Myocyte (in vitro differentiated cells): ENCODE results near the gene TRIM14. TPM values are rescaled to one million over a fixed set of nuclear protein-coding genes. Genes with fewer than 3 reads are reported as not detected.
A peak's percentile ranks its signal among the peaks of the same experiment; 100 is the strongest.
"Not testable (repeated sequence)": the region's sequence is repeated elsewhere in the genome, so short reads cannot be mapped to it uniquely, and the experiment has no call there.

Experiments
- DNase-seq: peaks from one replicate; pipeline ENCODE4 v3.0.0-alpha.2; 2012; ENCODE audit warnings: low read depth
- total RNA-seq: library from RNA; depleted of rRNA; stranded (reverse); fragments of >200 nt; gene quantifications from 2 replicates; pipeline ENCODE4 v1.2.3, GENCODE V29; 2014

The TRIM14 gene
- total RNA-seq, 1 donor from 2014 or later: 4.6 TPM

DNA sequence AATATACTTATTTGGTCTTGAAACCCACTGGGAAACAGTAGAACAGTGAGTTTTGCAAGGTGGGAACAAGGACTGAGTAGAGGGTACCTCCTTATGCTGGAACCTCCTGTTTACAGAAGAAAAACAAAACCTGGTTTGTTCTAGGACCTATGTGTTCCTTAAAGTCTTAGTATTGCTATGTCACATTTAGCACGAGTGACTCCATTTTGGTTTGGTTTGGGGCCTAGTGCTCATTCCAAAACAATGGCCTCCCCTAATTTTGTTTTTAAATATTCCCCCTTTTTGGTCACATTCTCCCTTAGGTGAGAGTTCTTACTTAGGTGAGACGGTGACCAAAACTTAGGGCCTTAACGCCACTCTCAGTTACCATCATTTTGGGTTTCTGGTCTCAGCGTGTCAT lies 68.7 kb downstream of the TRIM14 start:
- no peak for DNase-seq

DNA sequence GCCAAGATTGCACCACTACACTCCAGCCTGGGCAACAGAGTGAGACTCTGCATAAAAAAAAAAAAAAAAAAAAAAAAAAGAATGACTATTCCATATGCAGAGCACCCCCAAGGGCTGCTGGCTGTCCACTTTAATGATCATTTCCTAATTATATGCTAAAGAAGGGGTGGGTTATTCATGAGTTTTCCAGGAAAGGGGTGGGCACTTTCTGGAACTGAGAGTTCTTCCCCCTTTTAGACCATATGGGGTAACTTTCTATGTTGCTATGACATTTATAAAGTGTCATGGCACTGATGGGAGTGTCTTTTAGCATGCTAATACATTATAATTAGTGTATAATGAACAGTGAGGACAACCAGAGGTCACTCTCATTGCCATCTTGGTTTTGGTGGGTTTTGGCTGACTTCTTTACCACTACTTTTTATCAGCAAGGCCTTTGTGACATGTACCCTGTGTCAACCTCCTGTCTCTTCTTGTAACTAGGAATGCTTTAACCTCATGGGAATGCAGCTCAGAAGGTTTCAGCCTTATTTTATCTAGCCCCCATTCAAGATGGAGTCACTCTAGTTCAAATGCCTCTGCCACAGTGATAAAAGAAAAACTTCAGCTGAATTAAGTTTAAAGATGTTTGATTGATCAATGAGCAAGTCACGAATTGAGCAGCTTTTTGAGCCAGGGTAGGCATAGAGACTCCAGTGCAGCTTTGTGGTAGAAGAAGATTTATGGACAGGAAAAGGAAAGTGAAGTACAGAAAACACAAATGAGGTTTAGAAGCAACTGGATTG lies 69.5 kb downstream of the TRIM14 start:
- no peak for DNase-seq

DNA sequence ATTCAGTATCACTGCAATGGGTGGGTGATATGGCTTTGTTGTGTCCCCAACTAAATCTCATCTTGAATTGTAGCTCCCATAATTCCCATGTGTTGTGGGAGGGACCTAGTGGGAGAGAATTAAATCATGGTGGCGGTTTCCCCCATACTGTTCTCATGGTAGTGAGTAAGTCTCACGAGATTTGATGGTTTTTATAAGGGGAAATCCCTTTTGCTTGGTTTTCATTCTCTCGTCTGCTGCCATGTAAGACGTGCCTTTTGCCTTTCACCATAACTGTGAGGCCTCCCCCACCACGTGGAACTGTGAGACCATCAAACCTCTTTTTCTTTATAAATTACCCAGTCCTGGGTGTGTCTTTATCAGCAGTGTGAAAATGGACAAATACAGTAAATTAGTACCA lies 72.0 kb downstream of the TRIM14 start:
- no peak for DNase-seq

DNA sequence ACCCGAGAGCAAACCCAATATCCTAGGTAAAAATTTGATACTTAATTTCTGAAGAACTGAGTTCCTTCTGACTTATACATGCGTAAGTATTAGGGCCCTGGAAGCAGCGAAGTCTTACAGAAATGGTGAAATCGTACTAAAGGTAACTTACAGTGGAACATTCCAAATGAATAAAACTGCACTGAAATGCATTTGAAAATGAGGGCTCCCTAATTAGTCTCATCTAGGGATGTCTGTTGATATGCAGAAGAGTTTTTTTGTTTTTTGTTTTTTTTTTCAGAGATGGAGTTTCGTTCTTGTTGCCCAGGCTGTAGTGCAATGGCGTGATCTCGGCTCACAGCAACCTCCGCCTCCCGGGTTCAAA lies 72.9 kb downstream of the TRIM14 start:
- DNase-seq: no peak

DNA sequence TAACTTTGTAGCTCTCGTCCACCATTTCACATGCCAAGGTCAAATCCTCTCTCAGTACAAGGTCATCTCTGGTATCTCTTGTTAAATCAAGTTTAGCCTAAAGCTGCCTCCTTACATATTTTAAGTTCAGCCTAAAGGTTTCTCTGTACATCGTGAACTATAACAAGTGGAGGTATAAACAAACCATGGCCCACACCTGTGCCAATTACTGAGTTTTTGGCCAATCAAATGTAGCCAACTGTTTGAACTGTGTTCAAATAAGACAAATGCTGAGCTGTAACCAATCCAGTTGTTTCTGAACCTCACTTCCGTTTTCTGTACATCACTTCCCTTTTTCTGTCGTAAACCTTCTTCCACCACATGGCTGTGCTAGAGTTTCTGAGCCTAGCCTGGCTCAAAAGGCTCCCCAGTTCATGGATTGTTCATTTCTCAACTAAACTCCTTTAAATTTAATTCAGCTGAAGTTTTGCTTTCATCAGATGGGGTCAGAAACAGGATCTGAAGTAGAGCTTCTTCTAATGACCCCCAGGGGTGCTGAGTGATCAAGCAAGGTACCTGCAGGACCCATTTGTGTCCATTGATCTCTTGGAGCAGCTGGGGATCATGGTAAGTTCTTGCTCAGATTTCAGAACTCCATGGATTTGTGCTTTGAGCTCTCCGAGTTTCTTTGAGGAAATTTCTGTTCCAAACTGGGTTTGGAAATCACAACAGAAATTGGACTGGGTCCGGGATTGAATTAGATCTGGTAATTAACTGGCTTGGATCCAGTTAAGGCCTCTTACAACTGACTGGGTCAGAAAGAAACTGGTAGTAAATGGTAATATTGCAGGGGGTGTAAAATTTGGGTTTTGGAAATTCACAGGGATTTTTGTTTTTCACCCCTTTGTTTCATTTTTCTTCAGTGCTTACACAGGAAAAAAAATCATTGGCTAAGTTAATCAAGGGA lies 73.5 kb downstream of the TRIM14 start:
- peak; percentile 58 for DNase-seq

DNA sequence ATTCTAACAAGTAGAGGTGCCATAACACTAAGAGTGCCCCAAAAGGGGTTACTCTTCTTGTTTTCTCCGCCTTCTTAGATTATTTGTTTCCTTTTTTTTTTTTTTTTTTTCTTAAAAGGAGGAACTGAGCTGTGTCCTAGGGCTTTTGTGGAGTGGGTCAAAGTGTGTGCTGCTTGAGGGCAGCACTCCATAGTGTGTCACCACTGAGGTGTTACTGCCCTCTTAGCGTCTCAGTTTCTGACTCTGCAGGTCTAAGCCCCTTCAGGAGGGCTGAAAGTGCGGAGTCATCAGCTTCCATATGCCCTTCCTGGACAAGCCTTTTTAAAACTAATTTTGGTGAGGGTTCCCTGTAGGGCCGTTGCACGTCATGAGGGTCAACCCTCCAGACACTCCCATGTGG lies 75.1 kb downstream of the TRIM14 start:
- DNase-seq: no peak

DNA sequence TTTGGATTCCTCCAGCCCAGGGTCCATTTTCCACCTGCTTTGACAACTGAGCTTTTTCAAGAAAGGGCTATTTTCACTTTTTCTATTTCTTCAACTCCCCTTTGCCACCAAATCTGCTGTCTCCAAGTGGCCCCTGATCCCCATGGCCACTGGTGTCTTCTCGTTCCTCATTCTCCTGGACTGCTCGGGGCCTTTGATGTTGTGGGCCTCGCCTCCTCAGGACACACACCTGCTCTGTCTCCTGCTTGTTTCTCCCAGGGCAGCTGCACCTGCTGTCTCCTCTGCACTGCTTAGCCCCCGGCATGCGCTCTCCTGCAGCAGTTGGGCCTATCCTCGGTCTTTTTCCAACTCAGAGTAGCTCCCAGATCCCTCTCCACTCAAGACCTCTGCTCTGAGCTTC lies 78.8 kb downstream of the TRIM14 start:
- no peak for DNase-seq

DNA sequence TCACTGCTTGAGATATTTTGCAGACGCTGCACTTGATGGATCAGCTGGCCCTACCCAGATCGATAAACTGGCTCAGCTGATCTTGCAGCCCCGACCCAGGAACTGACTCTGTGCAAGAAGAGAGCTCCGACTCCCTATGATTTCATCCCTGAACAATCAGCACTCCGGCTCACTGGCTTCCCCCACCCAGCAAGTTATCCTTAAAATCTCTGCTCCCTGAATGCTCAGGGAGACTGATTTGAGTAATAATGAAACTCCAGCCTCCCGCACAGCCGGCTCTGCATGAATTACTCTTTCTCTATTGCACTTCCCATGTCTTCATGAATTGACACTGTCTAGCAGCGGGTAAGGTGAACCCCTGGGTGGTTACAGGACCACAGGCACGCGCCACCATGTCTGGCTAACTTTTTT lies 79.4 kb downstream of the TRIM14 start:
- no peak for DNase-seq

DNA sequence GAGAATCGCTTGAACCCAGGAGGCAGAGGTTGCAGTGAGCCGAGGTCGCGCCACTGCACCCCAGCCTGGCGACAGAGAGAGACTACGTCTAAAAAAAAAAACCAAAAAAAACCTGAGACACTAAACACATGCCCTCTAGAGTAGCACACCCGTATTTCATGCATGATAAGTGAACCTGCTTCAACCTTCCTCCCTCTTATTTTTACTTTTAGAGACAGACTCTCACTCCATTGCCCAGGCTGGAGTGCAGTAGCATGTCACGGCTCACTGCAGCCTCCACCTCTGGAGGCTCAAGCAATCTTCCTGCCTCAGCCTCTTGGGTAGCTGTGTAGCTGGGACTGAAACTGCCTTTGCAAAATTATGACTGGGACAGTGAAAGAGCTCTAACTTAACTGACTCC lies 80.1 kb downstream of the TRIM14 start:
- no peak for DNase-seq

DNA sequence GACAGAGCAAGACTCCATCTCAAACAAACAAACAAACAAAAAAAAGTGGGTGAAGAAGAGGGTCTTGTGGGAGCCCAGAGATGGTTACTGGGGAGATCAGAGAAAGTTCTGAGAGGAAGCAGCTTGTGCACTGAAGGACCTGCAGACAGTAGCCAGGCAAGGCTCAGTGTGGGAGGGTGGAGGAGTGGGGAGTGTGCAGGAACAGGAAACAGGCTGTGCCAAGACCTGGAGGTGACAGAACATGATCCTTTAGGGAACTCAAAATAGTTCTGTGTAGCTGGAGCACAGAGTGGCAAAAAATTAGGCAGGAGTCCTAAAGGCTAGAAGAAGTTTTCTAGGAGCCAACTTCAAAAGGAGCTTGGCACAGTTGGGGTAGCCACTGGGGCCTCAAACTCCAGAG lies 81.7 kb downstream of the TRIM14 start:
- DNase-seq: no peak

DNA sequence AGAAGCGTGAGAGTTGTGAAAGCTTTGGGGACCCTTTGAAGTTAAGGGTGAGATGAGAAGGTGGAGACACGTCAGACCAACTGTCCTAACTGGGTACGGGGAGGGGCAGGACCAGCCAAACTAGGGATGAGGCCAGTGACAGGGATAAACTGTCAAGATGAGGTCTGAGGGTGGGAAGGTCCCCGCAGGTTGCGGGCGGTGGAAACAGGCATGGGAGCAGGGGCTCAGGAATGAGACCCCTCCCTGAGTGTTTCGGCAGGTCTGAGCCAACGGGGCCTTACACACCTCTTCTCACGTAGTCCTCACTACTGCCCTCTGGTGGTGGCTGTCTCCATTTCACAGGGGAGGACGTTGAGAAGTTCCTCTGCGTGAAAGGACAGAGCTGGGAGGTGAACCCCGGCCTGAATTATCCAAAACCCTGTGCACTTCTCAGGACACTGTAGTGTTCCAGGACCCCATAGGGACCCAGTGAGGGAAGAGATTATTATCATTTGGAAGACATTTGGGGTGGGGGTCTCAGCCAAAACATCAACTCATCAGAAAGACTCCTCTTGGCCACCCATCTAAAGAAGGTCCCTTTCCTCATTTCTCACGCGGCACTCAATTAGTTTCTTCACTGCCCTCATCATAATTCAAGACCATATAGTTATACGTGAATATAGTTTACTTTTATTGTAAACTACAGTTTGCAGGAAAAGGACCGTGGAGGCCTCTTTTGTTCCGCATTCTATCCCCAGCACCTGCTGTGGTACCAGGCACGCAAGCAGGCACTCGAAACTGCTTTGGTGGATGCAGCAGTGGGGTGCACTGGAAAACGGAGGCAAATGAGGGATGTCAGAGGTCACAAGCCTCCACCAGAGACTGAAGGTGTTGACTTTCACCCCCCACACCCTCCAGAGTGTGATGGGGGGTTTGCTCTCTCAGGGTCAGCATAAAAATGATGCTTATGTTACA lies 84.2 kb downstream of the TRIM14 start:
- peak; percentile 69 for DNase-seq

DNA sequence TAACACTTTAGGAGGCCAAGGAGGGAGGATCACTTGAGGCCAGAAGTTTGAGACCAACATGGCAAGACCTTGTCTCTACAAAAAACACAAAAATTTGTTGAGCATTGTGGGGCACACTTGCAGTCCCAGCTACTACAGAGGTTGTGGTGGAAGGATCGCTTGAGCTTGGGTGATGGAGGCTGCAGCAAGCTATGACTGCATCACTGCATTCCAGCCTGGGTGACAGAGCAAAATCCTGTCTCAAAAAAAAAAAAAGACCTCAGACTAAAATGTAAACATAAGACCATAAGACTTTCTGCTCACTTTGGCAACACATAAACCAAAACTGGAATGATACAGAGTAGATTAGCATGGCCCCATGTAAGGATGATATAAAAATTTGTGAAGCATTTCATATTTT lies 87.1 kb downstream of the TRIM14 start:
- DNase-seq: no peak

DNA sequence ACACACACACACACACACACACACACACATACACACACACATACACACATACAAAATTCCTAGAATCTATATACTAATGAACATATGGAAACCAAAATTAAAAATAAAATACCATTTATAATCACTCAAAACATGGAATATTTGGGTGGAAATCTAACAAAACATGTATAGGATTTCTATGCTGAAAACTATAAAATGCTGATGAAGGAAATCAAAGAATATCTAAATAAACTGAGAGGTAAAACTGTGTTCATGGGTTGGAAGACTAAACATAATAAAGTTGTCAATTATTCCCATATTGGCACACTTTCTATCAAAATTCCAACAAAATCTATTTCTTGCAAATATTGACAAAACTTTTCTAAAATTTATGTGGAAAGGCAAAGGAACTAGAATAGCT lies 87.9 kb downstream of the TRIM14 start:
- no peak for DNase-seq

DNA sequence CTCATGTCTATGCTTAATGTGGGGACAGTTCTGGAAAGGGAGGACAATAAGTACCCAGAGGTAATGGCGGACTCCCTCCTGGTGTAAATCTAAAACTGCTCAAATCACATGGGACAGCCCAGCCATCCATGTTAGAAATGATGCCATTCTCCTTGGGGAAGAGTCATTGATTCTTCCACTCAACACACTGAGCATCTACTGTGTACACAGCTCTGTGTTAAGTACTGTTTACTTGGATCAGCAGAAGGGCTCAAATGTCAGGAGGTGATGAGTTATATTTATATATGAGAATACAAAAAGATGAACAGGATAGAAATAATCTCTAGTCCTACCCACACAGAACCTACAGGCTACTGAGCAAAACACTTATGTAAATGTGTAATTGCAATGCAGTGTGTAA lies 94.3 kb downstream of the TRIM14 start:
- no peak for DNase-seq

DNA sequence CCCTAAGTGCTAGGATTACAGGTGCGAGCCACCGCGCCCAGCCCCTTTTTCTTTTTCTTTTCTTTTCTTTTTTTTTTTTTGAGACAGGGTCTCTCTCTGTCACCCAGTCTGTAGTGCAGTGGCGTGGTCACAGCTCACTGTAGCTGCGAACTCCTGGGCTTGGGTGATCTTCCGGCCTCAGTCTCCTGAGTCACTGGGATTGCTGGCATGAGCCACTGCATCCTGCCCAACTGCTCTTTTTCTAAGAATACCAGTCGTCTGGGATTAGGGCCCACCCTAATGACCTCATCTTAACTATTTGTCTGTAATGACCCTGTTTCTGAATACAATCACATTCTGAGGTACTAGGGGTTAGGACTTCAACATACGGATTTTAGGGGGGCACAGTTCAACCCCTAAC lies 96.6 kb downstream of the TRIM14 start:
- DNase-seq: no peak

DNA sequence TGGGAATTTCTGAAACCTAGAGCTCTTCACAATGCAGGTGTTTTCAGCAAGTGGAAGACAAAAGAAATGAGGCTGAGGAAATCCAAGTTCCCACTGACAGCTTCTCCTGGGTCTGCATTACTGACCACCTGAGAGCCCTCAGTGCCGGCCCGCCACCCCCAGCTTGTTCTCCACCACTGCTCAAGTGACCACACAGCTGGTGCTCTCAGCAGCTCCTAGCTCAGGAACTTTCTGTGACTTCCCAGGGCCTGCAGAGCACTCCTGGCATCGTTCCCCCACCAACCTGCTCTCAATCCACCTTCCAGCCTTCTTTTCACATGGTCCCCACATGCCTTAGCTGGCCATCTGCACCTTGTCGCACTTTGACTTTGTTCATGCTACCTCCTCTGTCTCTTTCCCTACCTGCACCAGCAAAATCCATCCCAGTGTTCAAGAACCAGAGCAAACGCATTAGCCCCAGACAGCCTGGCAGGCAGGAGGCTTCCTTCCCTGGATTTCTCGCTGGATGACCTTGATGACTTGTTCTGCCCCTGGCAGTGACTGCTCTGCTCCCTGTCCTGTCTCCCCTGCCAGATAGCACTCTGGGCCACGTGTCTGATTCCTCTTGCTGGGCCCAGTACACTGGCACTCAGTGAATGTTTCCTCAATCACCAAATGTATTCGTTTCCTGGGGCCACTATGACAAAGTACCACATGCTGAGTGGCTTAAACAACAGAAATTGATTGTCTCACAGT lies 97.5 kb downstream of the TRIM14 start:
- no peak for DNase-seq

DNA sequence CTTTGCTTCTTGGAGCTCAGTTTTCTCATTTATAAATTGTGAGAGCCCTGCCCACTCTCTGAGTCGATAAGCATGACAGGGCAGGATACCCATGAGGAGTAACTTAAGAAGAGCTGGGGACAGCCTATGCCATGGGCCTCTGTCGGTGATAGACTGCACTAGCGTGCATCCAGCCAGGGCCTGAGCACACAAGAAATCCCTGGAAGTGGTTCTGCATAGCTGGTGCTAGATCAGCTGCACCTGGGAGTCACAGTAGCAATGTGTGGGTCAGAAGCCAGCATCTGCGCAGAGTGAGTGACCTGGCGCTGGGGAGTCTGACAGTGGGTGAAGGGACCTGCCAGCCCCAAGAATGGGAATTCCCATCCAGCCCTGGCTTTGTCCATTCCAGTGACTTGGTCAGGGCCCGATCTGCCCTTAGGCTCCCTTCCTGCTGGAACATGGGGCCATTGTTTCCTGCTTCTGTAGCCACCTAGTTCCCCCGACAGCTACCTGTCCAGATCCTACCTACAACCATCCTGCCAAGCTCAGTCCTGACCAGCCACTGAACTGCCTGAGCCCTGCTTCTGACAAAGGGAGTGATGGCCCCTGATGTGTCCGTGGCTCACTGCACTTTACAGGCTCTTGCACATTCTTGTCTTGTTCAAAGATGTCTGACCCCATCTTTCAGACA lies 98.4 kb downstream of the TRIM14 start:
- DNase-seq: no peak

DNA sequence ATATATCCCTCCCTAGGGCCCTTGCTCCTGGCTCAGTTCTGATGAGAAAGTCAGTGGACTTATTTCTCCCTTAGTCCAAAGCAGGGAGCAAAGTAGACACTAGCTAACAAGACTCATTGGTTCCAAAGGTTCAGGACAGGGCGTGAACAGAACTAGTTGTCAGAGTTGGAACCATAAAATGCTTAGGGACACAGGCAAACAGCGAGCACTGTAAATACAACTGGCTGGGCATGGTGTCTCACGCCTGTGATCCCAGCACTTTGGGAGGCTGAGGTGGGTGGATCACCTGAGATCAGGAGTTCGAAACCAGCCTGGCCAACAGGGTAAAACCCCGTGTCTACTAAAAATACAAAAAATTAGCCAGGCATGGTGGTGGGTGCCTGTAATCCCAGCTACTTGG lies 99.2 kb downstream of the TRIM14 start:
- DNase-seq: not testable (repeated sequence)
